HG03342 (cell line): ENCODE results near the gene WDR27.
A peak's percentile ranks its signal among the peaks of the same experiment; 100 is the strongest.

Source experiments
- ATAC-seq: cut with Tn5 transposase; IDR thresholded peaks from one replicate; pipeline ENCODE4 v1.9.1; 2021; ENCODE audit warnings: mild to moderate bottlenecking, moderate library complexity; ENCODE audit not compliant: unreplicated experiment

The WDR27 gene

GRCh38 chr6:169701954-169702839 is at the start of gene WDR27, which contains the start of gene C6orf120:
Gene WDR27, minus strand, starts transcription at chr6:169702029. Its CDS starts 13,024 bp downstream, at chr6:169689005.
Gene C6orf120, plus strand, starts transcription at chr6:169702126. Its CDS starts 334 bp downstream, at chr6:169702460.
- peak; percentile 95 for ATAC-seq

GRCh38 chr6:169746556-169746955 is 44.7 kb upstream of the WDR27 start:
- ATAC-seq = no peak

GRCh38 chr6:169745405-169745804 is 43.6 kb upstream of the WDR27 start:
- ATAC-seq = no peak

- no peak for ATAC-seq
Measured at GRCh38 chr6:169741344-169741743, 39.5 kb upstream of the WDR27 start.

- ATAC-seq = no peak
Measured at GRCh38 chr6:169738976-169739529, 37.2 kb upstream of the WDR27 start.

GRCh38 chr6:169738204-169738975 is 36.6 kb upstream of the WDR27 start:
- ATAC-seq = no peak

- ATAC-seq = no peak
Measured at GRCh38 chr6:169729961-169730360, 28.1 kb upstream of the WDR27 start.

- ATAC-seq = no peak
Measured at GRCh38 chr6:169726963-169727362, 25.1 kb upstream of the WDR27 start.

GRCh38 chr6:169726049-169726400 is 24.2 kb upstream of the WDR27 start:
- no peak for ATAC-seq

GRCh38 chr6:169725125-169726048 is 23.6 kb upstream of the WDR27 start:
- peak; percentile 17 for ATAC-seq

- ATAC-seq = peak; percentile 30
Measured at GRCh38 chr6:169724494-169725124, 22.8 kb upstream of the WDR27 start, which contains the start of gene PHF10. Gene PHF10, minus strand, starts transcription at chr6:169724500. Its CDS starts 569 bp downstream, at chr6:169723931.

GRCh38 chr6:169723991-169724493 is 22.2 kb upstream of the WDR27 start:
- ATAC-seq = peak; percentile 34

GRCh38 chr6:169723200-169723909 is 21.5 kb upstream of the WDR27 start:
- ATAC-seq = peak; percentile 40

GRCh38 chr6:169722362-169723199 is 20.8 kb upstream of the WDR27 start:
- peak; percentile 16 for ATAC-seq

GRCh38 chr6:169720207-169720855 is 18.5 kb upstream of the WDR27 start:
- no peak for ATAC-seq

GRCh38 chr6:169719117-169719516 is 17.3 kb upstream of the WDR27 start:
- ATAC-seq = no peak

- no peak for ATAC-seq
Measured at GRCh38 chr6:169714595-169714994, 12.8 kb upstream of the WDR27 start.

- no peak for ATAC-seq
Measured at GRCh38 chr6:169714178-169714577, 12.3 kb upstream of the WDR27 start.
